Mesenteric fat pad (tissue), 1 donor: Measurements from ENCODE around the gene CYFIP1. TPM values are rescaled to one million over a fixed set of nuclear protein-coding genes. Genes with fewer than 3 reads are reported as not detected.
"Not testable (repeated sequence)": the region's sequence is repeated elsewhere in the genome, so short reads cannot be mapped to it uniquely, and the experiment has no call there.

ENCODE experiments used
- DNase-seq: peaks from one replicate; pipeline ENCODE4 v3.0.0-alpha.2; 2020; ENCODE audit warnings: low spot score
- long read RNA-seq: library from polyadenylated mRNA; unstranded; transcript quantifications from one replicate; pipeline ENCODE4 v2.0.0, GENCODE V29; 2020
- total RNA-seq: library from RNA; stranded (reverse); fragmentation: NEBNext Ultra II Directional; extraction: Animal tissue kit (Norgen Biotek cat#: 25700); gene quantifications from one replicate; pipeline ENCODE4 v1.2.1, GENCODE V29; 2021
- donor health status: DM: yes; HTN: yes; CAD: no.

CYFIP1 gene
- 138 TPM for total RNA-seq
- long read RNA-seq, full-length matches to known transcripts: 27 of 107 reads
- long read RNA-seq, partial matches to known transcripts: 63 of 107 reads
- long read RNA-seq, other reads (novel, unspliced or antisense): 17 of 107 reads

DNA sequence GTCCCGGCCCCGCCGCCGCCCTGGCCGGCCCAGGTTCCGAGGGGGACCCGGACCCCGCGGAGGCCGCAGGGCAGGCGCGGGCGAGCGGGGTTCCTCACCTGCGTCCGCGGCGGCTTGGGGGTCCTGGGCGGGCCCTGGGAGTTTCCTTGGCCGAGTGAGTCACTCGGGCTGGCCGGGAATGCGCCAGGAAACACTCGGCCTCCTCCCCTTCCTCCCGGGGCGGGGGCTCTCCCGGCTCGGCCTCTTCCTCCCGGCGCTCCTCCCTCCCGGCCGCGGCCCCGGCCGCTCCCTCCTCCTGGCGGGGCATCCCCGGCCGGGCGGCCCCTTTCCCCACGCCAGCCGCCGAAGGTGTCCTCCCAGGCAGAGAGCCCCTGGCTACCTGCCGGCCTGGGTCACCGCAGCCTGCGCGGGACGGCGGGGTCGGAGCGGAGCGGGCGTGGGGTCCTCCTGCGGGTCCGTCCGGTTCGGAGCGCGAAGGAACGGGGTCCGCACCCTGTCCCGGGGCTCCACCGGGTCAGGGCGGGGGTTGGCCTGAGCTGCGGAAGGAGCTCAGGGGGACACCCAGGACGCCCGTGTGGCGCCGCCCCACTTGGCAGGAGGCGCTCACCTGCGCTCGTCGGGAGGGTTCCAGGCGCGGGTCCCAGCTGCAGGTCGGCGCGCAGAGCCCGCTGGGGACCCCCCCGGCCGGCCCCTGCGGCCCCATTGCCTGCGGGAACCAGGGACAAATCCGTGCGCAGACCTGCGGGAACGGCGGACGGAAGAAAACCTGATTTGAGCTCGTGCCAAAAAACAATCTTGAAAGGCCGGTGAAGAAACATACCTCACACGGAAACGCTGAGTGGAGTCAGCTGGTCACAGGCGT lies at the start of gene CYFIP1:
Gene CYFIP1, minus strand, starts transcription at position 180 of the 862 bp plus-strand sequence. CDS start 33,083 bp downstream, outside the sequence.
- DNase-seq: peak; percentile 95

DNA sequence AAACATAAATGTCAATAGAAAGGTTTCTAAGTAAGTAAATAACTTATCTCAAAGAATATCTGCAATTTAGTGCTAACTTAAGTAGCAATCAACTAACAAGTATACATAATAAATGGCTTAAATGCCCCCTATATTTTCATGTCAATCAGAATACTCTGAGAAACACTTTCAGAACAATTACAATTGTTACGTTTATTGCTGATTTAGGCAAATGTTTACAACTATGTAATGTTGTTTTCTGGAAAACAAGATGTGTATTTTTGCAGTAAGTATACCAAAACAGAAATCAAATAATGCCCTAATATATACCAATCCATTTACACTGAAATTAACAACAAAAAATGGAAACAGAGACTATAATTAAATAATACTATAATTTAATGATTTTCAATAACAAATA lies 46.0 kb upstream of the CYFIP1 start:
- DNase-seq: no peak

DNA sequence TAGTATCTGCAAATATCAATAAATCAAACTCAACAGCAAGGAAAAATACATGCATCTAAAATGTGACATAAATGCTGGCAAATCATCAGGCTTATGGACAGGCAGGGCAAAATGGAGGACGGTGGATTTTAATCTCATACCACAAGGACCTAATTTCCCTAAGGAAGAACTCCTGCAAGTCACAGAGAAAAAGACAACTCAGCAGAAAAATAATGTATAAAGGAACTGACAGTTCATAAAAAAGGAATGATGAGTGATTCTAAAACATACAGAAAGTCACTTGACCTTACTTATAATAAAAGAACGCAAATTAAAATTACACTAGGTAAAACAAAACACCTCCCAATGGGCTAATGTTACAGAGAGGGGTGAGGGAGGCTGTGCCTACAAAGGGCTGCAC lies 42.0 kb upstream of the CYFIP1 start:
- no peak for DNase-seq

DNA sequence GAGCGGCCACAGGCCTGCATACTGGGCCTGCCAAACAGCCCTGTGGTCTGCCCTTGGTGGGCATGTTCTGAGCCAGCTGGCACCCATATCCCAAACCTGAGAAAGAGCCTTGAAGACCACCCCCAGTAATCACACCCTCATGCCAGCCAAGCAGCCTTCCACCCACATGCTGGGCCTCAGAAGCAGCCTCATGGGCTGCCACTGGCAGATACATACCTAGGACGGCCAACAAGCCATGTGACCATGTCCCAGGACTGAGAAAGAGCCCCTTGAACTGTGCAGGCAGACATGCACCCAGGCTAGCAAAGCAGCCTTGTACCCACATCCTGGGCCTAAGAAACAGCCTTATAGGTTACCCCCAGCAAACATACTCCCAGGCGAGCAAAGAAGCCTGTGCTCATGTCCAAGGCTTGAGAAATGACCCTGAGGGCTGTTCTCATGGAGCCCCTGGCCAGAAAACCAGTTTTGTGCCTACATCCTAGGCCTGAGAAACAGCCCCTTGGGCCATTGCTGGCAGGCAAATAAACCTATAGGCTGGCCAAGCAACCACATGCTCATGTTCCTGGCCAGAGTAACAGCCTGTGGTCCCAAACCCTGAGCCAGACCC lies 34.3 kb upstream of the CYFIP1 start:
- no peak for DNase-seq

DNA sequence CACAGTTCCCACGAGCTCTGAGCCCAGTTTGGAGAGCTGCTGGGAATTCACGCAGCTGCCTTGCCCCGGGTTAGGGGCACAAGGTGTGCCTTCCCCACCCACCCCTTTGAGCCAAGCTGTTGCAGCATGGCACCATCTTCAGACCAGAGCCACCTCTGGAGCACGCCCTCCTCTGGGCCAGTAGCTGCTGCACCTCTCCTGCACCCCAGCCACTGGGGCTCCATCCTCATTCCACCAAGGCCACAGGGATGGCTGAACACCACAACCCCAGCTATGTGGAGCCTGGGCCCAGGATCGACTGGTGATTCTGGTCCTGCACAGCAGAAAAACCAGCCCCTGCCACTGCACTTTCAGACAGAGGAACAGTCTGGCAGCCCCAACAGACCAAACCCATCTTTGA lies 33.5 kb upstream of the CYFIP1 start:
- DNase-seq: no peak

DNA sequence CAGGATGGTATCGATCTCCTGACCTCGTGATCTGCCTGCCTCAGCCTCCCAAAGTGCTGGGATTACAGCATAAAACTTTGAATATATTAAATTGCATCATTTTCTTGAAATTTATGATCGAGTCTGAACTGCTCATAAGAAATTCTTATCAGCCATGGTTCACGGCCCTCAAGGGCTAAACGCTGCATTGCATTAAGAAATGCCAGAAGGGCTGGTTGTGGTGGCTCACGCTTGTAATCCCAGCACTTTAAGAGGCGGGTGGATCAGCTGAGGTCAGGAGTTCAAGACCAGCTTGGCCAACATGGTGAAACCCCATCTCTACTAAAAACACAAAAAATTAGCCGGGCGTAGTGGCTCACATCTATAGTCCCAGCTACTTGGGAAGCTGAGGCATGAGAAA lies 32.4 kb upstream of the CYFIP1 start:
- DNase-seq: not testable (repeated sequence)

DNA sequence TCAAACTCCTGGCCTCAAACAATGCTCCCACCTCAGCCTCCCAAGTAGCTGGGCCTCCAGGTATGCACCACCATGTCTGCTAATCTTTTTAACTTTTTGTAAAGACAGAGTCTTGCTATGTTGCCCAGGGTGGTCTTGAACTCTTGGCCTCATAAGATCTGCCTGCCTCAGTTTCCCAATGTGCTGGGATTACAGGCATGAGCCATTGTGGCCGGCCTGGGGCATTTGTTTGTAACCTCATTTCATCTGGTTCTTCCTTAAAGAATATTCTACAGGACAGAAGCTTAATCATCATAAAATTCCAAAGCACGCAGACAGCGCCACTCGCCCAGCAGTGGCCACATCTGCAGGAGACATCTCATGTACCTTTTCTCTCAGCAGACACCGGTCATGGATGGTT lies 23.6 kb upstream of the CYFIP1 start:
- DNase-seq: no peak

DNA sequence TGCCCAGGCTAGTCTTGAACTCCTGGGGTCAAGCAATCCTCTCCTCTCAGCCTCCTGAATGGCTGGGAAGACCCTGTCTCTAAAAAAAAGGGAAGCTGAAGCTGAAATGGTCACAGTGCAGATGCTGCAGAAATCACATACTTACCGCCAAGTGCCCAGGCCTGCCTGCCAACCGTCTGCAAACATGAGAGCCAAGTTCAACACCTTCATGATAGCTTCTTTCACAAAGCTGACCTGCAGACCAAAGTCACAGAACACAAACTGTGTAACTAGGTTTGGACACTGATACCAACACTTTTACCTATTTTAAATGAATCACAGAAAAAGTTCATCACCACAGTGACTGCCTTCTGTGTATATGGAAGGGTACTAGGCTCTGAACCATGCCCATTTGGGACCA lies 22.8 kb upstream of the CYFIP1 start:
- DNase-seq: no peak

DNA sequence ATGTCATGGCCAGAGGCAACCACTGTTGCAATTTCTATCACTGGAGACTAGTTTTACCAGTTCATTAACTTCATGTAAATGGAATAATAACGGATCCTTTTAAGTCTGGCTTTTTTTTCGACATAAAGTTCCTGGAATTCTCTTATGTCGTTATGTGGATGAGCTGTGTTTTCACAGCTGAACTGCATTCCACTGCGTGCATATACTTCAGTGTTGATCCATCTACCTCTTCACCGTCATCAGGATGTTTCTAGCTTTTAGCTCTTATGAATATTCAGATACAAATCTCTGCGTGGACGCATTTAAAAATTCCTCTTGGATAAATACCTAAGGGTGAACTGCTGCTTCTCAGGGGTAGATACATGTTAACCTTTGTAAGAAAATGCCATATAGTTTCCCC lies 15.6 kb upstream of the CYFIP1 start:
- no peak for DNase-seq

DNA sequence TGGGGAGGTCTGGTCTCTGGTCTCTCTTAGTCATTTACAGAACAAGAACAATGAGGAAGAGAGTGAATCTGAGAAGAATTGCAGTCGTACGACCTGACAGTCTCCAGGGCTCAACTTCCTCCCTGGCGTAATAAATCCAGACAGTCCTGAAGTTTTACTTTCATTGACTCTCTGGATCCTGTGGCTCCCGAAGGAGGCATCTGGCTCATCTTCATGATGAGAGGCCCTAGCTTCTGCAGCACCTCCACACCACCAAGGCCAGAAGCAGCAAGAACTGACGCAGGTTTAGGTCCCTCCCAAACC lies 11.8 kb upstream of the CYFIP1 start:
- DNase-seq: peak; percentile 11

DNA sequence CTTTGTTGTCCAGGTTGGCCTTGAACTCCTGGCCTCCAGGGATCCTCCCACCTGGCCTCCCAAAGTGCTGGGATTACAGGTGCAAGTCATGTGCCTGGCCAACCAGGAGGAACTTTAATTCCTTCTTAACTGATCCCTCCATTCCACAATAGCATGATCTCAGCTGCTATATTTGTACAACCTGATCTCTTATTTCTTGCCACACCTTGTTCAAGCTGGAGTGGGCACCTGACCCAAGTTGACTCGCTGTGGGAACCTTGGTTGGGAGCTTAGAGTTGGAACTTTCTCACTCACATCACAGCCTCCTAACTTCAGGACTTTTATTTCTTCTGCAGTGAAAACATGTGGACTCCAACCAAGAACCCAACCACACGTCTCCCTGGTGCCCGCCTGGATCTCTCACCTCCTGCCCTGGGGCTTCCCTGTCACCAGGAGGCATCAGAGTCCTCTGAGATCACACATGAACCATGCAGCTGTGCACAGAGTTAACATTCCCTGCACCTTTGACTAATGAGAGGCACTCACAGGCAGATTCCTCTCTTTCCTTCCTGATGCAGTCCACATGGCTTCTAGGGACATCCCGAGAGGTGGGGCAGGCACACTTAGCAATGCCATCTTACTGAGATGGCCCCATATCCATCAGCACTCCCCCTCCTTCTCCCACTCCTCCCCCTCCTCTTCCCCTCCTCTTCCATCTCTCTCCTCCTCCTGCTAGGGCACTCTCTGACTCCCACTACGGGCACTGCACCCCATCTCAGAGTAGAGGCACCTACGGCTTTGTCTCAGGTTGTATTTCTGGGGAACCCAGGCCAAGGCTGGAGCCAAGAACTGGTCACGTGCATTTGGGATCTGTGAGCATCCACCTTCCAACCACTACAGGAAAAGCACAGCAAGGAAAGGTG lies 9.7 kb upstream of the CYFIP1 start:
- DNase-seq: peak; percentile 28

DNA sequence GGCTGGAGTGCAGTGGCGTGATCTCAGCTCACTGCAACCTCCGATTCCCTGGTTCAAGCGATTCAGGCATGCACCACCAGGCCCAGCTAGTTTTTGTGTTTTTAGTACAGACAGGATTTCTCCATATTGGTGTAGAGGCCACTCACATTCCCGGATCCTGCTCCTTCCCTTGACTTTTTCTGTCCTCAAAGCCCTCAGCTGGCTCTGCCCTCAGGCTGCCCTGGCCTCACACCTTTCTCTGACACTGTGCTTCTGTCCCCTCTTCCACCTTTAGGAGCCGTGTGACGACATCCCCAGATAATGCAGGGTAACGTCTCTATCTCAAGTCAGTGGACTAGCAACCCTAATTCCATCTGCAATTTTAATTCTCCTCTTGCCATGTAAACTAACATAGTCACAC lies 8.6 kb upstream of the CYFIP1 start:
- no peak for DNase-seq

DNA sequence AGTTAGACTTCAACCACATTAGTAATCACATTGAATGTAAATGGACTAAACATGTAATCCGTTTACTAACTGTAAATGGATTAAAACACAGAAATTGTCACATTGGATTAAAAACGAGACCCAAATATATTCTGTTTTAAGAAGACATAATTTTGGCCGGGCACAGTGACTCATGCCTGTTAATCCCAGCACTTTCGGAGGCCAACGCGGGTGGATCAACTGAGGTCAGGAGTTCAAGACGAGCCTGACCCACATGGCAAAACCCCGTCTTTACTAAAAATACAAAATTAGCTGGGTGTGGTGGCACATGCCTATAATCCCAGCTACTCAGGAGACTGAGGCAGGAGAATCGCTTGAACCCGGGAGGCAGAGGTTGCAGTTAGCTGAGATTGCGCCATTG lies 1.8 kb upstream of the CYFIP1 start:
- DNase-seq: peak; percentile 57

DNA sequence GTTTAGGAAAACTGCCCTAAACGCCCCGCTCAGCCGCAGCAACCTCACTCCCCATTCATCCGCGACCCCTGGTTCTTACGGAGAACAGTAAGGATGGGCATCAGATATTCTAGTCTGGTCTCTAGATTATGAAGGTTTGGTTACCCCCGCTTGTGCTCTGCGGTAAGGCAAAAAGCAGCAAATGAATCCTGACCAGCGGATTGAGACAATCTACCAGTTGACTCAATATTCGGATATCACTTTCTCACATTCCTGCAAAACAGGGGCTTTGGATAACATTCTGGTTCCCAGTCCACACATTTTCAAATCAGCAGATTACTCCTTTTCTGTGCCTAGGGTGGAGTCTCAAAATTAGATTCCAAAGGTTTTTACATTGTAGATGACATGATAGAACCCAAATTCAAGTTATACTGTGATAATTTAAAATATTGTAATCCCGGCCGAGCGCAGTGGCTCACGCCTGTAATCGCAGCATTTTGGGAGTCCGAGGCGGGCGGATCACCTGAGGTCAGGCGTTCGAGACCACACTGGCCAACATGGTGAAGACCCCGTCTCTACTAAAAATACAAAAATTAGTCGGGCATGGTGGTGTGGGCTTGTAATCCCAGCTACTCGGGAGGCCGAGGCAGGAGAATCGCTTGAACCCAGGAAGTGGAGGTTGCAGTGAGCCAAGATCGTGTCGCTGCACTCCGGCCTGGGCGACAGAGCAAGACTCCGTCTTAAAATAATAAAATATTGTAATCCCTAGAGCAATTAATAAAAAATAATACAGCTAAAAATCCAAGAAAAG lies 1.1 kb upstream of the CYFIP1 start:
- peak; percentile 62 for DNase-seq

DNA sequence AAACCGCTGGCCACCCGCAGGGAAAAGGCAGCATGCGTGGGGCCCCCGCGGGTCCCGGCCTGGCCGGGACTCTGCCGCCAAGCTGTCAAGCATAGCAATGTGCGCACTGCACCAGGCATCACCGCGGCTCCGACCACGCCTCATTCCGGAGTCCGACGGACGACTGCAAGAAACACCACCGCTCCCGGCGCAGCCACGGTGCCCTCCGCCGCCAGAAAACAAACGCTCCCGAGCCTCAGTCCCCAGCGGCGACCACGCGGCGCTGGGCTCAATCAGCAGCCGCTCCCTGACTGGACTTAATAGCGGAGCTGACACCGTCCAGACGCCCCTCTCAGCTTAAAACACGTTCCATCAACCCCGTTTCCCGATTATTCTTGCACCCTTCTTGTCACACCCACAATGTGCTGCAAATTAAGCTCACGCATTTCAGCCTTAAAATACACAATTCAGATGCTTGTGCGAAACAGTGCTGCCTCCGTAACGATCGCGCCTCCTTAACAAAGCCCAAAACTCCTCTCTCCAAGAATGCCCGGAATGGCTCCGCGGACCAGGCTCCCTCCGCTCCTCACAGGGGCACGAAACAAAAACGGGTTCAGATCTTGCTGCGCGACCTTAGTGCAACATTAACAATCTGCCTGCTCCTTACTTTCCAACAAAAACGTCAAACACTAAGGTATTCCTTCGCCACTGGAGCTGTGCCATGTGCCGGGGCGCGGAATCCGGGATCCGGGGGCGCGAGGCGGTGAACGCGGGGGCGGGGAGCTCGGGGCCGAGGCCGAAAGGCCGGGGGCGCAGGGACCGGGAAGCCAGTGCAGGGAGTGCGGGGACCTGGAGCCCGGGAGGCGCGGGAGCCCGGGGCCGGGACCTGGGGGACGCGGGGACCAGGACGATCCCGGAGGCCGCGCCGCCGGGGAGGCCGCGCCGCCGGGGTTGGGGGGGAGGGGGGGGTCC lies 655 bp downstream of the CYFIP1 start:
- no peak for DNase-seq

DNA sequence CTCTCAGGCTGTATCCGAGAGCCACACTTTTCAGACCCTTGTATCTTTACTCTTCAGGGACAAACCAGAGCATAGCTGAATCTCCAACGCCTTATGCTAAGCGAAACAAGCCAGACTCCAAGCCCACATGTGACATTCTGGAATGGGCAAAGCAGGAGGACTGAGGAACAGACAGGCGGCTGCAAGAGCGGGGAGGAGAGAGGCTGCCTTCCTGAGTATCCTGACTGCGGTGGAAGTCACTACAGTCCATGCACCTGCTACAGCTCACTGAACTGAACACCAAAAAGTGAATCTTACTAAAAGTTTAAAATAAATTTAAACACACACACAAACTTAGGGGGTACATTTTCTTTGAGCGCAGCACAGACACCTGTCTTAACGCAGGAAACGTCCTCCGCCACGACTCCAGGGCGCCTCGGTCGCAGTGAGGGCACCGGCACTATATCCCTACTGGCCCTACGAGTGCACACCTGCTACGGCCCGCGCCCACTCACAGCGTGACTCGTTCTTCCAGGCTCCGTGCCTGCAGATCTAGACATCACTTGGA lies 1.4 kb downstream of the CYFIP1 start:
- no peak for DNase-seq

DNA sequence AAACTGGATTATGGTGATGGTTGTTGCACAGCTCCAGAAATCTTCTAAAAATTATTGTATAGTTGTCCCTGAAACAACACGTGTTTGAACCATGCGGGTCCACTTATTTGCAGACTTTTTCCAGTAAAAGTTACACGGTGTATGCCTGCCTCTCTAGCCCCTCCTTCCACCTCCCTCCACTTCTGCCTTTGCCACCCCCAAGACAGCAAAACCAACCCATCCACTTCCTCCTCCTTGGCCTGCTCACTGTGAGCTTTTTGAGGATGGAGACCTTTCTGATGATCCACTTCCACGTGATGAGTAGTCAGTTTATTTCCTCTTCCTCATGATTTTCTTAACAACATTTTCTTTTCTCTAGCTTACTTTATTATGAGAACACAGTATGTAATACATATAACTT lies 5.4 kb downstream of the CYFIP1 start:
- DNase-seq: no peak

DNA sequence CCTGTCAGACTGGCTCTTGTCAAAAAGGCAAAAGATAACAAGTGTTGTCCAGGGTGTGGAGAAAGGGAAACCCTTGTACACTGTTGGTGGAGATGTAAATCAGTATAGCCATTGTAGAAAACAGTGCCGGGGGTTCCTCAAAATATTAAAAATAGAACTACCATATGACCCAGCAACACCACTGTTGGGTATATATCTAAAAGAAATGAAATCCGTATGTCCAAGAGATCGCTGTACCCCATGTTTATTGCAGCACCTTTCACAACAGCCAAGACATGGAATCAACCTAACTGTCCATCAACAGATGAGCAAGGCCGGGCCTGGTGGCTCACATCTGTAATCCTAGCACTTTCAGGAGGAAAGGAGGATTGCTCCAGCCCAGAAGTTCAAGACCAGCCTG lies 6.2 kb downstream of the CYFIP1 start:
- DNase-seq: no peak

DNA sequence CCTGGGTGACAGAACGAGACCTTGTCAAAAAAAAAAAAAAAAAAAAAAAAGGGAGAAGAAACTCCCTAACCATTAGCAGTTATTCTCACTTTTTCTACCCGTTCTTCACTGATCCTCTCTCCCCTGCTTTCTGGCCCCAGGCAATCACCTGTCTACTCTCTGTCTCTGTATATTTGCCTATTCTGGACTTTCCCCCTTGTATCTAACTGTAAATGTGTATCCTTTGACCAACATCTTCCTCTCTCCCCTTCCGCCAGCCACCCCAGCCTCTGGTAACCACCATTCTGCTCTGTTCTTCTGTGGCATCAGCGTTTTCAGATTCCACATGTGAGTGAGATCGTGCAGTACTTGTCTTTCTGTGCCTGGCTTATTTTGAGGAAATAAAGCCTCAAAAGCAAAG lies 6.9 kb downstream of the CYFIP1 start:
- DNase-seq: no peak

DNA sequence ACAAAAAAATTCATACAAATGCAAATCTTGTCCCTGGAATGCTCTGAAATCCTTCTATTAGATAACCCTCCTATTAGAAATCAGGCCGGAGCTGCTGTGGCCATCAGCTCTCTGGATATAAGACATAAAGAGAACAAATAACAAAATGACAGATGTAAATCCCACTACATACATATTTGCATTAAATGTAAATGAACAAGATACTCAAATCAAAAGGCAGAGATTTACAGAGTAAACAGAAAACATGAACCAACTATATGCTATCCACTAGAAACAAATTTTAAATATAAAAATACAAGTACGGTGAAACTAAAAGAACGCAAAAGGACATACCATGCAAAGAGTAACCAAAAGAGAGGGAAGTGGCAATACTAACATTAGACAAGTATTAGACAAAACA lies 10.7 kb downstream of the CYFIP1 start:
- DNase-seq: no peak
